K562 (cell line): Measurements from ENCODE around the gene FOXP4. TPM values are rescaled to one million over a fixed set of nuclear protein-coding genes. Genes with fewer than 3 reads are reported as not detected.

Experiments used
- ATAC-seq: fragments of 200-7000 bp; cut with Tn5 transposase; 3 replicates; pipeline ENCODE4 v1.9.1; 2020; ENCODE audit warnings: moderate library complexity
- BruUV-seq: library from RNA; stranded (reverse); fragments of 400-500 nt; replicated peaks from 2 replicates; lab custom pipeline; 2021; lab: Mats Ljungman, UMichigan
- CTCF ChIA-PET: fragments of 300-600 bp; formaldehyde crosslinking; extraction: SDS; loops from one replicate; lab custom pipeline; 2021; ENCODE audit warnings: low intra/inter-chr PET ratio; lab: Yijun Ruan, JAX
- POLR2A ChIA-PET: fragments of 300-600, 350-650 bp; sonication (Branson Sonifier 250); formaldehyde crosslinking; extraction: SDS; loops from one replicate; lab custom pipeline; 2021; ENCODE audit warnings: antibody characterized with exemption, inconsistent platforms; lab: Yijun Ruan, JAX
- DNase-seq, 4 experiments: peaks; one replicate each; pipeline versions ENCODE4 v3.0.0 to v3.0.0-alpha.2; 2011 to 2018; ENCODE audit warnings: low spot score in 3 of 4, mixed read lengths in 3 of 4; ENCODE audit errors: extremely low read depth in 1 of 4
- FAIRE-seq: peaks from 2 replicates; lab custom pipeline; 2011; peaks lifted over from hg19 to GRCh38; lab: Jason Lieb, UNC
- H2AFZ ChIP-seq: 2 replicates; pipeline ENCODE4 v1.6.0; 2011; ENCODE audit warnings: low read depth, low read length, control low read depth, inconsistent platforms
- H3K27ac ChIP-seq: fragments of 200-600 bp; 3 replicates; pipeline ENCODE4 v1.8.0; 2011; ENCODE audit warnings: low read depth, mild to moderate bottlenecking, control low read depth, inconsistent platforms, low read length, moderate library complexity, mixed read lengths; ENCODE audit errors: extremely low read depth
- H3K27me3 ChIP-seq, 2 experiments: fragments of 300-600 bp in 1 of 2; 2 replicates in 1 of 2; 3 replicates in 1 of 2; pipeline versions ENCODE4 v1.6.0 to v1.8.0; 2011; ENCODE audit warnings: inconsistent platforms in 2 of 2, low read length in 2 of 2, mild to moderate bottlenecking in 1 of 2, mixed read lengths in 1 of 2, moderate library complexity in 1 of 2; ENCODE audit not compliant: control insufficient read depth in 2 of 2, insufficient read depth in 2 of 2
- H3K36me3 ChIP-seq: fragments of 300-600 bp; 3 replicates; pipeline ENCODE4 v1.8.0; 2011; ENCODE audit warnings: mild to moderate bottlenecking, low read length, inconsistent platforms; ENCODE audit not compliant: control insufficient read depth, insufficient read depth
- H3K4me1 ChIP-seq, 2 experiments: fragments of 200-600 bp in 1 of 2; replicated peaks in 1 of 2; 2 replicates in 1 of 2; 3 replicates in 1 of 2; pipeline versions ENCODE4 v1.5.1 to v1.8.0; 2011; ENCODE audit warnings: inconsistent platforms in 2 of 2, low read length in 2 of 2, mild to moderate bottlenecking in 1 of 2, mixed read lengths in 1 of 2, moderate library complexity in 1 of 2; ENCODE audit not compliant: control insufficient read depth in 2 of 2, insufficient read depth in 2 of 2
- H3K4me2 ChIP-seq: 2 replicates; pipeline ENCODE4 v1.6.1; 2011; ENCODE audit warnings: low read length, control low read depth, inconsistent platforms, mixed read lengths; ENCODE audit not compliant: insufficient read depth
- H3K4me3 ChIP-seq: fragments of 200-600 bp; sonication (generic), shearing (Covaris generic); 2 replicates; pipeline ENCODE4 v1.5.1; 2016; ENCODE audit warnings: control low read depth, inconsistent platforms
- H3K79me2 ChIP-seq: fragments of 200-600 bp; 3 replicates; pipeline ENCODE4 v1.8.0; 2011; ENCODE audit warnings: low read length, inconsistent platforms; ENCODE audit not compliant: control insufficient read depth, insufficient read depth
- H3K9ac ChIP-seq, 2 experiments: 2 replicates each; pipeline versions ENCODE4 v1.6.0 to v1.6.1; 2011; ENCODE audit warnings: low read depth in 2 of 2, low read length in 2 of 2, control low read depth in 1 of 2, inconsistent platforms in 1 of 2, mild to moderate bottlenecking in 1 of 2, mixed read lengths in 1 of 2; ENCODE audit not compliant: insufficient read depth in 1 of 2
- H3K9me1 ChIP-seq: one replicate; pipeline ENCODE4 v1.6.0; 2011; ENCODE audit warnings: inconsistent platforms, mild to moderate bottlenecking, low read length, moderate library complexity; ENCODE audit not compliant: control insufficient read depth, insufficient read depth
- H3K9me3 ChIP-seq: replicated peaks from 2 replicates; pipeline ENCODE4 v1.5.1; 2011; ENCODE audit warnings: low read depth, low read length, inconsistent platforms; ENCODE audit not compliant: control insufficient read depth, insufficient read depth
- H4K20me1 ChIP-seq: replicated peaks from 2 replicates; pipeline ENCODE4 v1.6.1; 2011; ENCODE audit warnings: low read length, inconsistent platforms, mixed read lengths; ENCODE audit not compliant: control insufficient read depth, insufficient read depth
- BRF1 ChIP-seq: IDR thresholded peaks from 3 replicates; pipeline ENCODE4 v1.6.1; 2011; ENCODE audit warnings: borderline replicate concordance, mild to moderate bottlenecking; ENCODE audit not compliant: insufficient read length; ENCODE audit errors: extremely low read depth
- CCNT2 ChIP-seq: IDR thresholded peaks from 2 replicates; pipeline ENCODE4 v1.6.1; 2011; ENCODE audit warnings: borderline replicate concordance, low read depth, mild to moderate bottlenecking, moderate library complexity, mixed read lengths, low read length; ENCODE audit not compliant: insufficient read length; ENCODE audit errors: extremely low read depth
- CTCF ChIP-seq, 3 experiments: IDR thresholded peaks in 2 of 3; conservative IDR thresholded peaks in 1 of 3; 2 replicates each; pipeline ENCODE4 v1.5.1; 2011 to 2012; ENCODE audit warnings: low read length in 3 of 3, mild to moderate bottlenecking in 3 of 3, control low read depth in 2 of 3, improper control_type of control experiment in 1 of 3, inconsistent platforms in 1 of 3, low read depth in 1 of 3, mixed read lengths in 1 of 3, moderate library complexity in 1 of 3; ENCODE audit not compliant: insufficient read depth in 2 of 3
- DIDO1 ChIP-seq: fragments of 450-650 bp; IDR thresholded peaks from 2 replicates; pipeline ENCODE4 v1.6.1; 2016; ENCODE audit warnings: low read depth, missing biosample characterization, missing genetic modification characterization
- ERF ChIP-seq: fragments of 450-650 bp; formaldehyde crosslinking; IDR thresholded peaks from 2 replicates; pipeline ENCODE4 v1.4.0; 2020; ENCODE audit warnings: mild to moderate bottlenecking, mixed read lengths
- FOSL1 ChIP-seq: fragments of 200-800 bp; sonication (Bioruptor generic); conservative IDR thresholded peaks from 2 replicates; pipeline ENCODE4 v1.6.1; 2016; ENCODE audit warnings: missing genetic modification characterization, missing compliant biosample characterization
- IFI16 ChIP-seq: fragments of 250-450 bp; sonication (Bioruptor Pico); IDR thresholded peaks from 2 replicates; pipeline ENCODE4 v2.1.2; 2022; ENCODE audit warnings: mild to moderate bottlenecking, inconsistent platforms
- KLF13 ChIP-seq: fragments of 450-650 bp; IDR thresholded peaks from 2 replicates; pipeline ENCODE4 v1.6.1; 2016; ENCODE audit warnings: missing genetic modification characterization, low read depth, mild to moderate bottlenecking, missing compliant biosample characterization, moderate library complexity, borderline replicate concordance
- MXD1 ChIP-seq: fragments of 250-450 bp; sonication (Bioruptor Pico); IDR thresholded peaks from 2 replicates; pipeline ENCODE4 v1.8.0; 2021; ENCODE audit warnings: borderline replicate concordance, mild to moderate bottlenecking, moderate library complexity; ENCODE audit not compliant: poor library complexity, severe bottlenecking
- MXI1 ChIP-seq: IDR thresholded peaks from 2 replicates; pipeline ENCODE4 v1.6.1; 2011; ENCODE audit warnings: low read depth, mild to moderate bottlenecking, improper control_type of control experiment, low read length
- RBM39 ChIP-seq: fragments of 200-400 bp; formaldehyde crosslinking; optimal IDR thresholded peaks from 2 replicates; pipeline ENCODE3; 2018; ENCODE audit warnings: low read depth, low read length
- SMC3 ChIP-seq: conservative IDR thresholded peaks from 2 replicates; pipeline ENCODE4 v1.6.1; 2011; ENCODE audit warnings: low read depth, low read length, improper control_type of control experiment; ENCODE audit not compliant: insufficient read depth
- ZBTB11 ChIP-seq, 3 experiments: fragments of 200-800 bp in 1 of 3; fragments of 250-450 bp in 1 of 3; fragments of 450-650 bp in 1 of 3; sonication (Bioruptor Pico) in 1 of 3; sonication (Bioruptor generic) in 1 of 3; formaldehyde crosslinking in 1 of 3; IDR thresholded peaks; 2 replicates each; pipeline versions ENCODE4 v1.6.1 to v1.8.0; 2016 to 2022; ENCODE audit warnings: mild to moderate bottlenecking in 2 of 3, missing genetic modification characterization in 2 of 3, missing compliant biosample characterization in 1 of 3, moderate library complexity in 1 of 3
- ZBTB2 ChIP-seq: fragments of 450-650 bp; IDR thresholded peaks from 2 replicates; pipeline ENCODE4 v1.6.1; 2016; ENCODE audit warnings: antibody characterized with exemption
- ZNF785 ChIP-seq: fragments of 250-450 bp; sonication (Bioruptor Pico); IDR thresholded peaks from 2 replicates; pipeline ENCODE4 v1.4.0; 2020; ENCODE audit warnings: mild to moderate bottlenecking
- WGBS: fragments of 100-300 bp; shearing (Covaris generic); methylation state at CpG from one replicate; pipeline ENCODE4 v1.1.6; 2016; ENCODE audit warnings: low coverage, mixed read lengths; ENCODE audit not compliant: insufficient coverage; ENCODE audit errors: missing lambda C conversion rate; 5-methylcytosine and 5-hydroxymethylcytosine counted together
- in situ Hi-C: fragments of 300-500 bp; cut with MboI; formaldehyde crosslinking; loops from 4 replicates; pipeline ENCODE4 v1.15.0; 2018; ENCODE audit warnings: inconsistent platforms, mixed read lengths
- intact Hi-C: fragments of 100-400 bp; cut with micrococcal nuclease; formaldehyde crosslinking; loops from 2 replicates; pipeline ENCODE4 v1.14.2; 2022
- polyA plus RNA-seq, 8 experiments: library from polyadenylated mRNA; depleted of rRNA in 4 of 8; stranded (reverse) in 5 of 8; unstranded in 3 of 8; fragments of >200 nt; fragmentation: Nextera tagmentation in 2 of 8; fragmentation: Illumina TruSeq in 1 of 8; extraction: Ambion mirVana in 2 of 8; extraction: Trizol in 1 of 8; gene quantifications; 2 replicates each; pipeline versions ENCODE4 v1.2.1 to v1.2.3, GENCODE V29; 2011 to 2014; ENCODE audit warnings: inconsistent platforms in 1 of 8, missing spikeins in 1 of 8
- total RNA-seq, 7 experiments: library from RNA; depleted of rRNA in 6 of 7; stranded (reverse); fragments of >200 nt in 6 of 7; fragmentation: Illumina TruSeq in 2 of 7; extraction: Trizol in 2 of 7; gene quantifications; 2 replicates each; pipeline versions ENCODE4 v1.2.1 to v1.2.3, GENCODE V29; 2011 to 2021; ENCODE audit warnings: low replicate concordance in 1 of 7

Gene FOXP4
- total and polyA plus RNA-seq, 9 of the 15 experiments (the other 6 are each of a cell fraction or from before 2014, with no cell fraction given) = 0.11 to 29.4 (median 2.3) TPM

- no peaks in the 10 kb centered on the region for H3K36me3 ChIP-seq
- no peaks in the 10 kb centered on the region for H3K79me2 ChIP-seq
- H2AFZ ChIP-seq = no peak overlapping the region
- 20% methylated on average over 5 of the region's 5 CpGs for WGBS
- BruUV-seq = no TSS peak
- H3K9me1 ChIP-seq = no peaks in the 10 kb centered on the region
- ChIA-PET CTCF (no interaction called here), POLR2A (interaction anchor here (0.5 kb wide), 1 partner anchor 58 kb away, joined by 3 read pairs; no protein-coding TSS in a partner anchor)
- H3K9me3 ChIP-seq = no peaks in the 10 kb centered on the region
- H3K4me3 ChIP-seq = no peak overlapping the region
- no peak overlapping the region for H3K27ac ChIP-seq
- H3K9ac ChIP-seq = no peak overlapping the region
- intact Hi-C loops (no loop called here), in situ Hi-C loops (no loop called here)
- H4K20me1 ChIP-seq = peaks cover 8% of the 10 kb centered on the region; the same call in 1 of the 2 replicates
- DNase-seq (no peak), ATAC-seq (no peak), FAIRE-seq (no peak)
- H3K27me3 ChIP-seq = peaks cover 32 to 42% of the 10 kb centered on the region in 2 experiments
- no peak overlapping the region for H3K4me2 ChIP-seq
- H3K4me1 ChIP-seq = peaks cover 0 to 17% of the 10 kb centered on the region in 2 experiments; a peak in 2 of 5 replicates
- TF ChIP-seq CTCF (IDR thresholded peaks at IDR 0.05 in 2 of 3, conservative IDR thresholded peaks at IDR 0.05 in 1 of 3; ENCODE audit: insufficient read depth in 2 of 3, low read depth in 1 of 3, low read length in 3 of 3) (no peak), ZBTB2 (no peak), DIDO1 (tag) (no peak), CCNT2 (no peak), MXI1 (no peak), ZNF785 (no peak), SMC3 (no peak), MXD1 (no peak), RBM39 (no peak), BRF1 (no peak), ZBTB11 (CRISPR knock-in tag; IDR thresholded peaks at IDR 0.05) (no peak), FOSL1 (tag) (no peak), ERF (CRISPR knock-in tag) (no peak), IFI16 (CRISPR knock-in tag) (no peak), KLF13 (no peak)
These were observed 43.6 kb upstream of the FOXP4 start for GRCh38 chr6:41502566-41502916.
